Measurements from ENCODE around the gene ATE1. TPM values are rescaled to one million over a fixed set of nuclear protein-coding genes. Genes with fewer than 3 reads are reported as not detected.

The ATE1 gene
- total and polyA plus RNA-seq, 2 donors (not counting 1 experiment from before 2014, with no cell fraction given) = 8.2 to 32.0 TPM

GRCh38 chr10:121715969-121716368, 211.9 kb downstream of the ATE1 start:
- ATAC-seq (ENCODE audit: low read depth) (no peak), DNase-seq (no peak)
- Histone ChIP-seq H3K9me3 (ENCODE audit: control extremely low read depth in 1 of 3, control insufficient read depth in 2 of 3, insufficient read depth in 1 of 3, low read length in 2 of 3) (no peaks in the 10 kb centered on the region), H2AFZ (ENCODE audit: insufficient read depth, low read depth, low read length, poor library complexity, severe bottlenecking) (no peak overlapping the region), H3K27ac (ENCODE audit: low read length in 2 of 2) (no peak overlapping the region), H3K4me2 (replicated peaks; ENCODE audit: low read depth, low read length, poor library complexity, severe bottlenecking) (no peak overlapping the region), H3K36me3 (replicated peaks in 1 of 2; ENCODE audit: control extremely low read depth in 1 of 2, control insufficient read depth in 1 of 2, extremely low read depth in 1 of 2, insufficient read depth in 2 of 2, low read length in 1 of 2) (no peaks in the 10 kb centered on the region), H3K4me1 (ENCODE audit: control insufficient read depth in 2 of 2, insufficient read depth in 2 of 2, low read length in 2 of 2) (no peaks in the 10 kb centered on the region), H4K20me1 (ENCODE audit: control insufficient read depth, insufficient read depth, low read length, poor library complexity, severe bottlenecking) (no peaks in the 10 kb centered on the region), H3K4me3 (ENCODE audit: control extremely low read depth in 1 of 5, extremely low read depth in 1 of 5, insufficient read depth in 1 of 5, low read depth in 2 of 5, low read length in 4 of 5) (no peak overlapping the region), H3K79me2 (ENCODE audit: control insufficient read depth, insufficient read depth, low read length) (no peaks in the 10 kb centered on the region), H3K9ac (ENCODE audit: low read length) (no peak overlapping the region), H3K27me3 (replicated peaks in 1 of 4; ENCODE audit: control extremely low read depth in 1 of 4, control insufficient read depth in 3 of 4, insufficient read depth in 4 of 4, low read length in 3 of 4) (no peaks in the 10 kb centered on the region)
- no peaks in the 10 kb centered on the region for H3K4me1 Mint-ChIP-seq
- CTCF ChIA-PET = no interaction called here
- H3K27ac Mint-ChIP-seq = no peak overlapping the region
- POLR2A ChIA-PET = no interaction called here
- no peaks in the 10 kb centered on the region for H3K9me3 Mint-ChIP-seq (ENCODE audit: insufficient read depth)
- H3K4me3 Mint-ChIP-seq = no peak overlapping the region
- intact Hi-C loops (cut with micrococcal nuclease) = no loop called here
- H3K27me3 Mint-ChIP-seq = peaks cover 4% of the 10 kb centered on the region
- TF ChIP-seq, protein P1, sequence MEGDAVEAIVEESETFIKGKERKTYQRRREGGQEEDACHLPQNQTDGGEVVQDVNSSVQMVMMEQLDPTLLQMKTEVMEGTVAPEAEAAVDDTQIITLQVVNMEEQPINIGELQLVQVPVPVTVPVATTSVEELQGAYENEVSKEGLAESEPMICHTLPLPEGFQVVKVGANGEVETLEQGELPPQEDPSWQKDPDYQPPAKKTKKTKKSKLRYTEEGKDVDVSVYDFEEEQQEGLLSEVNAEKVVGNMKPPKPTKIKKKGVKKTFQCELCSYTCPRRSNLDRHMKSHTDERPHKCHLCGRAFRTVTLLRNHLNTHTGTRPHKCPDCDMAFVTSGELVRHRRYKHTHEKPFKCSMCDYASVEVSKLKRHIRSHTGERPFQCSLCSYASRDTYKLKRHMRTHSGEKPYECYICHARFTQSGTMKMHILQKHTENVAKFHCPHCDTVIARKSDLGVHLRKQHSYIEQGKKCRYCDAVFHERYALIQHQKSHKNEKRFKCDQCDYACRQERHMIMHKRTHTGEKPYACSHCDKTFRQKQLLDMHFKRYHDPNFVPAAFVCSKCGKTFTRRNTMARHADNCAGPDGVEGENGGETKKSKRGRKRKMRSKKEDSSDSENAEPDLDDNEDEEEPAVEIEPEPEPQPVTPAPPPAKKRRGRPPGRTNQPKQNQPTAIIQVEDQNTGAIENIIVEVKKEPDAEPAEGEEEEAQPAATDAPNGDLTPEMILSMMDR (IDR thresholded peaks at IDR 0.05) = no peak
- no peak for TF ChIP-seq EZH2 (IDR thresholded peaks at IDR 0.05; ENCODE audit: borderline replicate concordance, insufficient read depth, low read depth, low read length, poor library complexity, severe bottlenecking)
- 80% methylated on average over 1 of the region's 1 CpG for WGBS (ENCODE audit: insufficient coverage)

GRCh38 chr10:121715076-121715475, 212.8 kb downstream of the ATE1 start:
- WGBS (ENCODE audit: insufficient coverage) = 50% methylated on average over 1 of the region's 3 CpGs
- H3K27ac Mint-ChIP-seq = no peak overlapping the region
- H3K4me3 ChIP-seq (ENCODE audit: control extremely low read depth in 1 of 5, extremely low read depth in 1 of 5, insufficient read depth in 1 of 5, low read depth in 2 of 5, low read length in 4 of 5) = no peak overlapping the region
- no peaks in the 10 kb centered on the region for H3K36me3 ChIP-seq (replicated peaks in 1 of 2; ENCODE audit: control extremely low read depth in 1 of 2, control insufficient read depth in 1 of 2, extremely low read depth in 1 of 2, insufficient read depth in 2 of 2, low read length in 1 of 2)
- H3K9me3 Mint-ChIP-seq (ENCODE audit: insufficient read depth) = no peaks in the 10 kb centered on the region
- ChIA-PET POLR2A (no interaction called here), CTCF (no interaction called here)
- H3K27me3 Mint-ChIP-seq = peaks cover 4% of the 10 kb centered on the region
- TF ChIP-seq EZH2 (IDR thresholded peaks at IDR 0.05; ENCODE audit: borderline replicate concordance, insufficient read depth, low read depth, low read length, poor library complexity, severe bottlenecking) = no peak
- TF ChIP-seq, protein P1 (IDR thresholded peaks at IDR 0.05) = no peak
- no peak overlapping the region for H3K27ac ChIP-seq (ENCODE audit: low read length in 2 of 2)
- H3K79me2 ChIP-seq (ENCODE audit: control insufficient read depth, insufficient read depth, low read length) = no peaks in the 10 kb centered on the region
- H3K4me3 Mint-ChIP-seq = no peak overlapping the region
- intact Hi-C loops (cut with micrococcal nuclease) = no loop called here
- no peak for DNase-seq
- no peaks in the 10 kb centered on the region for H3K9me3 ChIP-seq (ENCODE audit: control extremely low read depth in 1 of 3, control insufficient read depth in 2 of 3, insufficient read depth in 1 of 3, low read length in 2 of 3)
- no peaks in the 10 kb centered on the region for H3K27me3 ChIP-seq (replicated peaks in 1 of 4; ENCODE audit: control extremely low read depth in 1 of 4, control insufficient read depth in 3 of 4, insufficient read depth in 4 of 4, low read length in 3 of 4)
- no peak overlapping the region for H3K4me2 ChIP-seq (replicated peaks; ENCODE audit: low read depth, low read length, poor library complexity, severe bottlenecking)
- H3K9ac ChIP-seq (ENCODE audit: low read length) = no peak overlapping the region
- H3K4me1 Mint-ChIP-seq = no peaks in the 10 kb centered on the region
- no peak overlapping the region for H2AFZ ChIP-seq (ENCODE audit: insufficient read depth, low read depth, low read length, poor library complexity, severe bottlenecking)
- H3K4me1 ChIP-seq (ENCODE audit: control insufficient read depth in 2 of 2, insufficient read depth in 2 of 2, low read length in 2 of 2) = no peaks in the 10 kb centered on the region
- no peak for ATAC-seq (ENCODE audit: low read depth)
- H4K20me1 ChIP-seq (ENCODE audit: control insufficient read depth, insufficient read depth, low read length, poor library complexity, severe bottlenecking) = no peaks in the 10 kb centered on the region

All from B cell (primary cell).